ENCODE data around the gene STXBP1. TPM values are rescaled to one million over a fixed set of nuclear protein-coding genes. Genes with fewer than 3 reads are reported as not detected.

Gene STXBP1
- total and polyA plus RNA-seq, 2 of the 4 experiments (the other 2 are of a cell fraction), result 15.8 to 22.6 TPM

- peak overlapping the region; percentile 29; the same call in 1 of the 2 replicates for H3K27ac ChIP-seq (ENCODE audit: insufficient read depth, low read length)
- peak; percentile 87 for DNase-seq
- H3K4me3 ChIP-seq (ENCODE audit: insufficient read depth, low read depth, low read length), result no peak overlapping the region
- BruUV-seq (replicated peaks), result no TSS peak
- H3K14ac ChIP-seq (replicated peaks; ENCODE audit: low read depth, low read length), result no peak overlapping the region
- peaks cover 2% of the 10 kb centered on the region; the same call in 1 of the 2 replicates for H3K4me1 ChIP-seq (ENCODE audit: control insufficient read depth, insufficient read depth, low read length)
- no peak overlapping the region for H3K18ac ChIP-seq (ENCODE audit: low read depth, low read length)
- no peak overlapping the region for H2BK5ac ChIP-seq (ENCODE audit: low read depth, low read length, poor library complexity, severe bottlenecking)
- H4K91ac ChIP-seq (ENCODE audit: insufficient read depth, low read depth, low read length), result no peak overlapping the region
- CTCF ChIA-PET, result no interaction called here
- intact Hi-C loops (cut with micrococcal nuclease), result no loop called here
- H2AK5ac ChIP-seq (ENCODE audit: low read depth, low read length), result no peak overlapping the region
- peak overlapping the region; percentile 34 for H3K4me2 ChIP-seq (ENCODE audit: low read depth, low read length)
- in situ Hi-C loops (cut with MboI; ENCODE audit: low sequenced_read_pairs), result no loop called here
- no peak overlapping the region for H4K5ac ChIP-seq (ENCODE audit: low read depth, low read length)
- TF ChIP-seq RCOR1 (IDR thresholded peaks at IDR 0.05; ENCODE audit: insufficient replicate concordance, low read length) (no peak), CEBPB (IDR thresholded peaks at IDR 0.05; ENCODE audit: low read depth, low read length) (peak; percentile 95), MAZ (IDR thresholded peaks at IDR 0.05; ENCODE audit: borderline replicate concordance, low read depth, low read length) (no peak), FOS (IDR thresholded peaks at IDR 0.05; ENCODE audit: low read depth, low read length) (no peak), MAFK (IDR thresholded peaks at IDR 0.05; ENCODE audit: low read depth, low read length) (no peak), CHD1 (IDR thresholded peaks at IDR 0.05; ENCODE audit: low read depth, low read length) (no peak)
- no peak overlapping the region for H3K23ac ChIP-seq (ENCODE audit: low read depth, low read length)
- no peak overlapping the region for H2BK15ac ChIP-seq (ENCODE audit: low read depth, low read length)
- no peak overlapping the region for H2AK9ac ChIP-seq (replicated peaks; ENCODE audit: low read depth, low read length, poor library complexity)
- no peaks in the 10 kb centered on the region for H3K9me1 ChIP-seq (ENCODE audit: insufficient read depth, low read length)
- H3K9ac ChIP-seq (ENCODE audit: low read depth, low read length), result no peak overlapping the region
- peaks cover 2% of the 10 kb centered on the region; the same call in 1 of the 2 replicates for H3K36me3 ChIP-seq (ENCODE audit: control insufficient read depth, insufficient read depth, low read length)
- no peaks in the 10 kb centered on the region for H3K27me3 ChIP-seq (ENCODE audit: control insufficient read depth, insufficient read depth, low read length)
- no peak overlapping the region for H2BK120ac ChIP-seq (ENCODE audit: low read depth, low read length)
- no CpG with 5 or more reads among the region's 11 CpGs for WGBS, 2 experiments (ENCODE audit: extremely low coverage in 2 of 2, insufficient read length in 1 of 2)
- H3K4ac ChIP-seq (ENCODE audit: low read depth, low read length), result no peak overlapping the region
- H3K79me1 ChIP-seq (ENCODE audit: low read depth in 1 of 2, low read length in 2 of 2), result peaks cover 12 to 14% of the 10 kb centered on the region in 2 experiments
- H3K9me3 ChIP-seq (ENCODE audit: control insufficient read depth, insufficient read depth, low read length), result no peaks in the 10 kb centered on the region
- H4K8ac ChIP-seq (ENCODE audit: low read depth in 2 of 2, low read length in 2 of 2), result no peak overlapping the region
- dilution Hi-C loops (cut with HindIII; ENCODE audit: low sequenced_read_pairs, unreplicated experiment), result no loop called here
- peak; percentile 72 for ATAC-seq (ENCODE audit: low read depth)
- no peak overlapping the region for H3K56ac ChIP-seq (ENCODE audit: extremely low read depth, insufficient read depth, low read length)
- H2AFZ ChIP-seq (replicated peaks; ENCODE audit: low read length, poor library complexity), result no peak overlapping the region
- H2BK20ac ChIP-seq (ENCODE audit: low read depth, low read length), result no peak overlapping the region
- H4K20me1 ChIP-seq (ENCODE audit: insufficient read depth, low read length), result peaks cover 7% of the 10 kb centered on the region
- POLR2A ChIA-PET (ENCODE audit: unreplicated experiment), result no interaction called here
Measured at GRCh38 chr9:127637322-127637847, 25.3 kb downstream of the STXBP1 start.
